Measurements from ENCODE around the gene TRRAP. TPM values are rescaled to one million over a fixed set of nuclear protein-coding genes. Genes with fewer than 3 reads are reported as not detected.

TRRAP gene
- total RNA-seq, 3 donors from 2014 or later, result 36.2 to 47.8 (median 44.5) TPM

- no peak for ATAC-seq
These were observed 8.7 kb downstream of the TRRAP start for GRCh38 chr7:98887038-98887437.

GRCh38 chr7:98892609-98893008 is 14.3 kb downstream of the TRRAP start:
- Histone ChIP-seq H3K4me1 (ENCODE audit: low read depth) (no peaks in the 10 kb centered on the region), H3K4me3 (no peak overlapping the region), H3K36me3 (ENCODE audit: low read depth) (peaks cover 4% of the 10 kb centered on the region), H3K9me3 (no peaks in the 10 kb centered on the region)
- intact Hi-C loops (cut with DNase I, micrococcal nuclease), result no loop called here
- DNase-seq (no peak), ATAC-seq (no peak)
- no peak for TF ChIP-seq CTCF (IDR thresholded peaks at IDR 0.05)

More at GRCh38 chr7:98887038-98887437, 8.7 kb downstream of the TRRAP start:
- TF ChIP-seq CTCF (IDR thresholded peaks at IDR 0.05), result no peak
- H3K4me3 ChIP-seq, result no peak overlapping the region
- H3K36me3 ChIP-seq (ENCODE audit: low read depth), result peaks cover under 1% of the 10 kb centered on the region
- H3K9me3 ChIP-seq, result no peaks in the 10 kb centered on the region
- intact Hi-C loops (cut with DNase I, micrococcal nuclease), result no loop called here
- no peak for DNase-seq
- H3K4me1 ChIP-seq (ENCODE audit: low read depth), result no peaks in the 10 kb centered on the region

- DNase-seq (no peak), ATAC-seq (no peak)
- Histone ChIP-seq H3K4me3 (no peak overlapping the region), H3K9me3 (no peaks in the 10 kb centered on the region), H3K4me1 (ENCODE audit: low read depth) (no peaks in the 10 kb centered on the region), H3K36me3 (ENCODE audit: low read depth) (peaks cover 13% of the 10 kb centered on the region)
- intact Hi-C loops (cut with DNase I, micrococcal nuclease), result no loop called here
- TF ChIP-seq CTCF (IDR thresholded peaks at IDR 0.05), result no peak
These were observed 21.5 kb downstream of the TRRAP start for GRCh38 chr7:98899816-98900215.

- ATAC-seq (no peak), DNase-seq (no peak)
- Histone ChIP-seq H3K4me3 (no peak overlapping the region), H3K9me3 (no peaks in the 10 kb centered on the region), H3K36me3 (ENCODE audit: low read depth) (peaks cover 20% of the 10 kb centered on the region), H3K4me1 (ENCODE audit: low read depth) (no peaks in the 10 kb centered on the region)
- no peak for TF ChIP-seq CTCF (IDR thresholded peaks at IDR 0.05)
- intact Hi-C loops (cut with DNase I, micrococcal nuclease), result no loop called here
These were observed 22.5 kb downstream of the TRRAP start for GRCh38 chr7:98900815-98901214.

GRCh38 chr7:98902523-98902922 is 24.2 kb downstream of the TRRAP start:
- Histone ChIP-seq H3K4me3 (no peak overlapping the region), H3K4me1 (ENCODE audit: low read depth) (no peaks in the 10 kb centered on the region), H3K36me3 (ENCODE audit: low read depth) (peaks cover 20% of the 10 kb centered on the region), H3K9me3 (no peaks in the 10 kb centered on the region)
- intact Hi-C loops (cut with DNase I, micrococcal nuclease), result no loop called here
- no peak for TF ChIP-seq CTCF (IDR thresholded peaks at IDR 0.05)
- DNase-seq (no peak), ATAC-seq (no peak)

GRCh38 chr7:98903246-98903645 is 24.9 kb downstream of the TRRAP start:
- Histone ChIP-seq H3K36me3 (ENCODE audit: low read depth) (peaks cover 17% of the 10 kb centered on the region), H3K4me1 (ENCODE audit: low read depth) (no peaks in the 10 kb centered on the region), H3K9me3 (no peaks in the 10 kb centered on the region), H3K4me3 (no peak overlapping the region)
- ATAC-seq (no peak), DNase-seq (no peak)
- intact Hi-C loops (cut with DNase I, micrococcal nuclease), result no loop called here
- no peak for TF ChIP-seq CTCF (IDR thresholded peaks at IDR 0.05)
